Measurements from ENCODE around the gene POLR2B. TPM values are rescaled to one million over a fixed set of nuclear protein-coding genes. Genes with fewer than 3 reads are reported as not detected.

The POLR2B gene
- total RNA-seq, 1 donor from 2014 or later: 112 TPM

- Histone ChIP-seq H3K27me3 (ENCODE audit: control insufficient read depth, insufficient read depth, low read length) (no peaks in the 10 kb centered on the region), H3K36me3 (ENCODE audit: control insufficient read depth, insufficient read depth, low read length) (no peaks in the 10 kb centered on the region), H3K4me3 (ENCODE audit: low read depth, low read length) (no peak overlapping the region)
- TF ChIP-seq CTCF (IDR thresholded peaks at IDR 0.05; ENCODE audit: insufficient read depth, low read length, severe bottlenecking): no peak
- DNase-seq (ENCODE audit: low read depth) (no peak), FAIRE-seq (peak; percentile 70)
These were observed 61.8 kb downstream of the POLR2B start for GRCh38 chr4:57040510-57040909.

GRCh38 chr4:57041020-57041419 lies 62.3 kb downstream of the POLR2B start:
- no peak for FAIRE-seq

GRCh38 chr4:57042711-57043169 lies 64.0 kb downstream of the POLR2B start:
- no peaks in the 10 kb centered on the region for H3K36me3 ChIP-seq (ENCODE audit: control insufficient read depth, insufficient read depth, low read length)
- TF ChIP-seq CTCF (IDR thresholded peaks at IDR 0.05; ENCODE audit: insufficient read depth, low read length, severe bottlenecking): no peak
- DNase-seq (ENCODE audit: low read depth) (no peak), FAIRE-seq (no peak)
- no peaks in the 10 kb centered on the region for H3K27me3 ChIP-seq (ENCODE audit: control insufficient read depth, insufficient read depth, low read length)
- no peak overlapping the region for H3K4me3 ChIP-seq (ENCODE audit: low read depth, low read length)

More at GRCh38 chr4:57041020-57041419, 62.3 kb downstream of the POLR2B start:
- TF ChIP-seq CTCF (IDR thresholded peaks at IDR 0.05; ENCODE audit: insufficient read depth, low read length, severe bottlenecking): no peak
- H3K36me3 ChIP-seq (ENCODE audit: control insufficient read depth, insufficient read depth, low read length): no peaks in the 10 kb centered on the region
- no peak for DNase-seq (ENCODE audit: low read depth)
- no peak overlapping the region for H3K4me3 ChIP-seq (ENCODE audit: low read depth, low read length)
- H3K27me3 ChIP-seq (ENCODE audit: control insufficient read depth, insufficient read depth, low read length): no peaks in the 10 kb centered on the region

- Histone ChIP-seq H3K36me3 (ENCODE audit: control insufficient read depth, insufficient read depth, low read length) (no peaks in the 10 kb centered on the region), H3K27me3 (ENCODE audit: control insufficient read depth, insufficient read depth, low read length) (no peaks in the 10 kb centered on the region), H3K4me3 (ENCODE audit: low read depth, low read length) (no peak overlapping the region)
- no peak for TF ChIP-seq CTCF (IDR thresholded peaks at IDR 0.05; ENCODE audit: insufficient read depth, low read length, severe bottlenecking)
- DNase-seq (ENCODE audit: low read depth) (no peak), FAIRE-seq (no peak)
These were observed 64.9 kb downstream of the POLR2B start for GRCh38 chr4:57043347-57044251.

- DNase-seq (ENCODE audit: low read depth) (no peak), FAIRE-seq (no peak)
- Histone ChIP-seq H3K27me3 (ENCODE audit: control insufficient read depth, insufficient read depth, low read length) (no peaks in the 10 kb centered on the region), H3K36me3 (ENCODE audit: control insufficient read depth, insufficient read depth, low read length) (no peaks in the 10 kb centered on the region), H3K4me3 (ENCODE audit: low read depth, low read length) (no peak overlapping the region)
- no peak for TF ChIP-seq CTCF (IDR thresholded peaks at IDR 0.05; ENCODE audit: insufficient read depth, low read length, severe bottlenecking)
These were observed 65.6 kb downstream of the POLR2B start for GRCh38 chr4:57044279-57044678.
